H1 (cell line): ENCODE measurements around the gene SNCAIP.

Source experiments
- ATF2 ChIP-seq: IDR thresholded peaks from 2 replicates; pipeline ENCODE4 v1.6.1; 2012; ENCODE audit warnings: low read length, inconsistent platforms
- BACH1 ChIP-seq: IDR thresholded peaks from 2 replicates; pipeline ENCODE4 v1.6.1; 2012; ENCODE audit warnings: low read length, improper control_type of control experiment
- BCL11A ChIP-seq, 2 experiments: IDR thresholded peaks; one replicate each; pipeline ENCODE4 v1.6.1; 2011; ENCODE audit warnings: low read depth in 2 of 2, low read length in 2 of 2, mild to moderate bottlenecking in 2 of 2
- CHD7 ChIP-seq: fragments of 300-600 bp; sonication (generic); IDR thresholded peaks from 2 replicates; pipeline ENCODE4 v1.7.1; 2012; ENCODE audit warnings: low read length, moderate library complexity, mild to moderate bottlenecking, inconsistent platforms; ENCODE audit not compliant: insufficient replicate concordance
- CTCF ChIP-seq, 3 experiments: IDR thresholded peaks; 1 replicate in 2 of 3; 2 replicates in 1 of 3; pipeline versions ENCODE4 v1.5.1 to v1.6.1; 2011; ENCODE audit warnings: low read length in 3 of 3, mild to moderate bottlenecking in 3 of 3, inconsistent platforms in 2 of 3, low read depth in 1 of 3, moderate library complexity in 1 of 3; ENCODE audit not compliant: insufficient read depth in 1 of 3; ENCODE audit errors: control extremely low read depth in 1 of 3
- EP300 ChIP-seq, 2 experiments: IDR thresholded peaks; 1 replicate in 1 of 2; 2 replicates in 1 of 2; pipeline ENCODE4 v1.6.1; 2011 to 2012; ENCODE audit warnings: low read depth in 2 of 2, low read length in 2 of 2, mild to moderate bottlenecking in 2 of 2, borderline replicate concordance in 1 of 2, inconsistent platforms in 1 of 2, moderate library complexity in 1 of 2
- GABPA ChIP-seq: IDR thresholded peaks from 2 replicates; pipeline ENCODE4 v1.6.1; 2011; ENCODE audit warnings: mild to moderate bottlenecking, low read length, moderate library complexity, borderline replicate concordance; ENCODE audit not compliant: insufficient read depth
- JUND ChIP-seq: IDR thresholded peaks from 2 replicates; pipeline ENCODE4 v1.6.1; 2011; ENCODE audit warnings: mild to moderate bottlenecking, improper control_type of control experiment, low read length
- POLR2A ChIP-seq, 2 experiments: IDR thresholded peaks; 1 replicate in 1 of 2; 2 replicates in 1 of 2; pipeline ENCODE4 v1.6.1; 2011; ENCODE audit warnings: low read depth in 2 of 2, low read length in 2 of 2, mild to moderate bottlenecking in 2 of 2; ENCODE audit errors: control extremely low read depth in 1 of 2
- POLR2AphosphoS5 ChIP-seq: IDR thresholded peaks from 2 replicates; pipeline ENCODE4 v1.6.1; 2011; ENCODE audit warnings: low read depth, low read length
- YY1 ChIP-seq: IDR thresholded peaks from 2 replicates; pipeline ENCODE4 v1.6.1; 2011; ENCODE audit warnings: low read depth, mild to moderate bottlenecking, low read length

DNA sequence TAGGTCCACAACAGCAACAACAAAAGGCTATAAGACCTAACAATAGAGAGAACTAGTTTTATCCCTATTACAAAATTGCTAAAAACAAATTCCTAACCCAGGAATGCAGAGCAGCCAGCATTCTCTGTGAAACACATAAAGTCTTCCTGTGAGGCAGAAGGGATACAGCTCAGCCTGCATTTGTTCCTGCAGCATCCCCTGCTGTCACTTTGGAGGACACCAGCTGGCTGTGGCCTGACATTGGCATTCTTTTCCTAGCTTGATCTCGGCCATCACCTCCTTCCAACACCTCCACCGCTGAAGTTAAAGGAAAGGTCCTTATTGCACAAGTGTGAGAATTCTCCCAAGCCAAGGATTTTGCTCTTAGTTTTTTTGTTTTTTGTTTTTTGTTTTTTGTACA lies 186.1 kb downstream of the SNCAIP start:
- TF ChIP-seq YY1 = peak; percentile 65; the same call in 1 of the 2 replicates
- peak; percentile 79 to 82 (median 79) for TF ChIP-seq CTCF (IDR thresholded peaks at IDR 0.05; ENCODE audit: control extremely low read depth in 1 of 3, insufficient read depth in 1 of 3, low read depth in 1 of 3, low read length in 3 of 3)
- TF ChIP-seq BCL11A (IDR thresholded peaks at IDR 0.05; ENCODE audit: low read depth in 2 of 2, low read length in 2 of 2) = no peak
- TF ChIP-seq POLR2AphosphoS5 = no peak
- no peak for TF ChIP-seq ATF2
- TF ChIP-seq EP300 (IDR thresholded peaks at IDR 0.05; ENCODE audit: borderline replicate concordance in 1 of 2, low read depth in 2 of 2, low read length in 2 of 2) = no peak
- TF ChIP-seq BACH1 = no peak
- TF ChIP-seq CHD7 = no peak
- no peak for TF ChIP-seq POLR2A (IDR thresholded peaks at IDR 0.05; ENCODE audit: control extremely low read depth in 1 of 2, low read depth in 2 of 2, low read length in 2 of 2)
- no peak for TF ChIP-seq GABPA
- no peak for TF ChIP-seq JUND
